A549 (cell line): ENCODE measurements around the gene PLBD2.

Experiments
- CTCF ChIP-seq: fragments of >200 bp; sonication (Bioruptor Twin); formaldehyde crosslinking; IDR thresholded peaks from 3 replicates; pipeline ENCODE4 v1.5.1; 2016
- EHMT2 ChIP-seq: fragments of 200-600 bp; sonication (generic); IDR thresholded peaks from 2 replicates; pipeline ENCODE4 v1.6.1; 2016; ENCODE audit warnings: antibody characterized with exemption, low read depth, mild to moderate bottlenecking, moderate library complexity
- EP300 ChIP-seq, 2 experiments: fragments of >200 bp; sonication (Bioruptor Twin); formaldehyde crosslinking; IDR thresholded peaks; 2 replicates in 1 of 2; 3 replicates in 1 of 2; pipeline ENCODE4 v1.6.1; 2016 to 2017
- NFE2L2 ChIP-seq: fragments of 150-350 bp; conservative IDR thresholded peaks from 2 replicates; pipeline ENCODE4 v1.6.1; 2014; ENCODE audit warnings: low read length
- POLR2A ChIP-seq: IDR thresholded peaks from 2 replicates; pipeline ENCODE4 v1.6.1; 2012; ENCODE audit warnings: mild to moderate bottlenecking, low read length
- POLR2AphosphoS2 ChIP-seq: conservative IDR thresholded peaks from 2 replicates; pipeline ENCODE4 v1.6.1; 2012; ENCODE audit warnings: low read length, improper control_type of control experiment, inconsistent platforms
- RARB ChIP-seq: fragments of 250-450 bp; sonication (Bioruptor Pico); IDR thresholded peaks from 2 replicates; pipeline ENCODE4 v1.8.0; 2021; ENCODE audit warnings: mild to moderate bottlenecking, moderate library complexity
- RNF2 ChIP-seq: fragments of 200-600 bp; sonication (generic); IDR thresholded peaks from 2 replicates; pipeline ENCODE4 v1.6.1; 2016; ENCODE audit warnings: low read depth, mild to moderate bottlenecking, antibody characterized with exemption, moderate library complexity, borderline replicate concordance
- ZC3H11A ChIP-seq: fragments of 450-650 bp; IDR thresholded peaks from 2 replicates; pipeline ENCODE4 v1.6.1; 2014; ENCODE audit warnings: antibody characterized with exemption, mild to moderate bottlenecking
- TF ChIP-seq, protein P1 (sequence below): IDR thresholded peaks from 2 replicates; pipeline ENCODE4 v1.6.1; 2012
- TF ChIP-seq, protein P2 (sequence below): fragments of >200 bp; sonication (Bioruptor Twin); formaldehyde crosslinking; IDR thresholded peaks from 3 replicates; pipeline ENCODE4 v1.6.1; 2016
- TF ChIP-seq, protein P3 (sequence below): fragments of 200-600 bp; sonication (generic); IDR thresholded peaks from 2 replicates; pipeline ENCODE4 v1.6.1; 2016; ENCODE audit warnings: antibody characterized with exemption, mild to moderate bottlenecking, moderate library complexity

DNA sequence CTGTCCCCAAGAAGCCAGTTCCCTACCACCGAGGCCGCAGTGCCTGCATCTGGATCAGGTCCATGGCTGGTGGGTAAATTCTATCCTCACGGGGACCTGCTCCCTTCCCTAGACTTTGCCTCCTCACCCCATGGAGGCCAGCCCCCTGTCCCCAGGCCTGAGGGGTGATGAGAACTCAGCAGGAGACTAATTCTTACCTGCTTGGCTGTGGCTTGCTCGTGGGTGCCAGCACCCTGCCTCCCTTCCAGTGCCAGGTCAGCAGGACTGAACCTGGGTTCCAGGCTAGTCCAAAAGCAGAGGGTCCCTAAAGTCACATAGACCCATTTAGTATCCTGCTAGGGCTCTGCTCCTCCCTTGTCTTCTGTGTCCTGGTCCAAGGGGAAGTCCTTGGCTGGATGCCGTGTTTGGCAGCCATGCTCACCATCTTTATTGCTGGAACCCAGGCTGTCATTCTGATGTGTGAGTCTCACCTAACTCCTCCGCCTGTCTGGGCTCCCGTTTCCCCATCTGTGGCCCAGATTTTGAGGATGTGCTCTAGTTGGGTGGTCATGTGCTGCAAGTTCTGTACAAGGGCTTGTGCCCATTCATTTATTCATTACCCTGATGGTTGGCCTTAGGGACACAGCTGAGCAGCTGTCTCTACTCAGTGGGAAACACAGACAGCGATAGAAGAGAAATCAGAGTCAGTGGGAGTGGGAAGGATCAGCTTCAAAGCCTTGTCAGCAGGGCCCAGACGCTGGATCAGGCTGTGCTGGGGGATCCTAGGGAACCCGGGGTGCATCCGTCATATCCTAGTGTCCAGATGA, 949 bp downstream of the PLBD2 start:
- TF ChIP-seq RARB (CRISPR knock-in tag), result no peak
- TF ChIP-seq CTCF, result no peak
- TF ChIP-seq EP300 (IDR thresholded peaks at IDR 0.05), result no peak
- TF ChIP-seq, protein P1, sequence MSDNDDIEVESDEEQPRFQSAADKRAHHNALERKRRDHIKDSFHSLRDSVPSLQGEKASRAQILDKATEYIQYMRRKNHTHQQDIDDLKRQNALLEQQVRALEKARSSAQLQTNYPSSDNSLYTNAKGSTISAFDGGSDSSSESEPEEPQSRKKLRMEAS, result no peak
- no peak for TF ChIP-seq POLR2A
- TF ChIP-seq NFE2L2, result no peak
- no peak for TF ChIP-seq ZC3H11A
- TF ChIP-seq, protein P2, sequence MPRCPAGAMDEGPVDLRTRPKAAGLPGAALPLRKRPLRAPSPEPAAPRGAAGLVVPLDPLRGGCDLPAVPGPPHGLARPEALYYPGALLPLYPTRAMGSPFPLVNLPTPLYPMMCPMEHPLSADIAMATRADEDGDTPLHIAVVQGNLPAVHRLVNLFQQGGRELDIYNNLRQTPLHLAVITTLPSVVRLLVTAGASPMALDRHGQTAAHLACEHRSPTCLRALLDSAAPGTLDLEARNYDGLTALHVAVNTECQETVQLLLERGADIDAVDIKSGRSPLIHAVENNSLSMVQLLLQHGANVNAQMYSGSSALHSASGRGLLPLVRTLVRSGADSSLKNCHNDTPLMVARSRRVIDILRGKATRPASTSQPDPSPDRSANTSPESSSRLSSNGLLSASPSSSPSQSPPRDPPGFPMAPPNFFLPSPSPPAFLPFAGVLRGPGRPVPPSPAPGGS, result no peak
- TF ChIP-seq RNF2, result no peak
- TF ChIP-seq POLR2AphosphoS2, result no peak
- no peak for TF ChIP-seq EHMT2
- TF ChIP-seq, protein P3, sequence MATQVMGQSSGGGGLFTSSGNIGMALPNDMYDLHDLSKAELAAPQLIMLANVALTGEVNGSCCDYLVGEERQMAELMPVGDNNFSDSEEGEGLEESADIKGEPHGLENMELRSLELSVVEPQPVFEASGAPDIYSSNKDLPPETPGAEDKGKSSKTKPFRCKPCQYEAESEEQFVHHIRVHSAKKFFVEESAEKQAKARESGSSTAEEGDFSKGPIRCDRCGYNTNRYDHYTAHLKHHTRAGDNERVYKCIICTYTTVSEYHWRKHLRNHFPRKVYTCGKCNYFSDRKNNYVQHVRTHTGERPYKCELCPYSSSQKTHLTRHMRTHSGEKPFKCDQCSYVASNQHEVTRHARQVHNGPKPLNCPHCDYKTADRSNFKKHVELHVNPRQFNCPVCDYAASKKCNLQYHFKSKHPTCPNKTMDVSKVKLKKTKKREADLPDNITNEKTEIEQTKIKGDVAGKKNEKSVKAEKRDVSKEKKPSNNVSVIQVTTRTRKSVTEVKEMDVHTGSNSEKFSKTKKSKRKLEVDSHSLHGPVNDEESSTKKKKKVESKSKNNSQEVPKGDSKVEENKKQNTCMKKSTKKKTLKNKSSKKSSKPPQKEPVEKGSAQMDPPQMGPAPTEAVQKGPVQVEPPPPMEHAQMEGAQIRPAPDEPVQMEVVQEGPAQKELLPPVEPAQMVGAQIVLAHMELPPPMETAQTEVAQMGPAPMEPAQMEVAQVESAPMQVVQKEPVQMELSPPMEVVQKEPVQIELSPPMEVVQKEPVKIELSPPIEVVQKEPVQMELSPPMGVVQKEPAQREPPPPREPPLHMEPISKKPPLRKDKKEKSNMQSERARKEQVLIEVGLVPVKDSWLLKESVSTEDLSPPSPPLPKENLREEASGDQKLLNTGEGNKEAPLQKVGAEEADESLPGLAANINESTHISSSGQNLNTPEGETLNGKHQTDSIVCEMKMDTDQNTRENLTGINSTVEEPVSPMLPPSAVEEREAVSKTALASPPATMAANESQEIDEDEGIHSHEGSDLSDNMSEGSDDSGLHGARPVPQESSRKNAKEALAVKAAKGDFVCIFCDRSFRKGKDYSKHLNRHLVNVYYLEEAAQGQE, result no peak
